Esophagus (tissue), 2 donors: Measurements from ENCODE around the gene CTDSP1. TPM values are rescaled to one million over a fixed set of nuclear protein-coding genes. Genes with fewer than 3 reads are reported as not detected.

Source experiments
- H3K27ac ChIP-seq, 2 donors: one replicate each; pipeline ENCODE4 v1.5.1; 2013; ENCODE audit warnings: low read depth in 2 of 2, mild to moderate bottlenecking in 2 of 2, inconsistent platforms in 1 of 2, low read length in 1 of 2, moderate library complexity in 1 of 2
- H3K27me3 ChIP-seq, 2 donors: one replicate each; pipeline ENCODE4 v1.6.1; 2013; ENCODE audit warnings: low read length in 2 of 2, control low read depth in 1 of 2, mild to moderate bottlenecking in 1 of 2; ENCODE audit not compliant: insufficient read depth in 2 of 2, control insufficient read depth in 1 of 2
- H3K36me3 ChIP-seq, 2 donors: one replicate each; pipeline ENCODE4 v1.6.1; 2013; ENCODE audit warnings: low read length in 1 of 2; ENCODE audit not compliant: control insufficient read depth in 2 of 2, insufficient read depth in 2 of 2
- H3K4me1 ChIP-seq, 2 donors: one replicate each; pipeline ENCODE4 v1.6.1; 2013; ENCODE audit warnings: low read length in 1 of 2; ENCODE audit not compliant: control insufficient read depth in 2 of 2, insufficient read depth in 2 of 2
- H3K4me3 ChIP-seq, 2 donors: one replicate each; pipeline ENCODE4 v1.5.1; 2013; ENCODE audit warnings: low read length in 2 of 2, mild to moderate bottlenecking in 2 of 2, low read depth in 1 of 2, moderate library complexity in 1 of 2
- H3K9me3 ChIP-seq, 2 donors: one replicate each; pipeline ENCODE4 v1.6.1; 2013; ENCODE audit warnings: mild to moderate bottlenecking in 2 of 2, low read depth in 1 of 2, low read length in 1 of 2, moderate library complexity in 1 of 2; ENCODE audit not compliant: control insufficient read depth in 2 of 2, insufficient read depth in 1 of 2
- WGBS, 2 donors: extraction: QIAGEN DNeasy Blood & Tissue Kit; methylation state at CpG; one replicate each; pipeline ENCODE4 v1.1.7; 2013; 5-methylcytosine and 5-hydroxymethylcytosine counted together
- polyA plus RNA-seq, 2 donors: library from polyadenylated mRNA; stranded (reverse); fragments of 200-250 nt; gene quantifications; one replicate each; pipeline ENCODE4 v1.2.3, GENCODE V29; 2013
- donor health status: healthy with polysubstance abuse.
- donor health status: Bipolar disorder and iron deficiency.

CTDSP1 gene
- polyA plus RNA-seq, 2 donors: 59.1 to 76.9 TPM

GRCh38 chr2:218445602-218446001 is 45.9 kb downstream of the CTDSP1 start:
- no peaks in the 10 kb centered on the region for H3K4me1 ChIP-seq
- H3K27ac ChIP-seq: no peak overlapping the region
- H3K36me3 ChIP-seq: no peaks in the 10 kb centered on the region
- no peaks in the 10 kb centered on the region for H3K9me3 ChIP-seq
- H3K4me3 ChIP-seq: no peak overlapping the region
- H3K27me3 ChIP-seq: no peaks in the 10 kb centered on the region

- H3K4me3 ChIP-seq: no peak overlapping the region
- no peaks in the 10 kb centered on the region for H3K27me3 ChIP-seq
- 95 to 98% methylated on average over 6 of the region's 6 CpGs for WGBS, 2 donors
- no peak overlapping the region for H3K27ac ChIP-seq
- H3K4me1 ChIP-seq: no peaks in the 10 kb centered on the region
- H3K9me3 ChIP-seq: no peaks in the 10 kb centered on the region
- H3K36me3 ChIP-seq: no peaks in the 10 kb centered on the region
Observed at GRCh38 chr2:218446547-218446946, 46.9 kb downstream of the CTDSP1 start.

GRCh38 chr2:218447072-218447471 is 47.4 kb downstream of the CTDSP1 start:
- 98 to 100% methylated on average over 2 of the region's 2 CpGs for WGBS, 2 donors
- Histone ChIP-seq H3K4me1 (no peaks in the 10 kb centered on the region), H3K27me3 (no peaks in the 10 kb centered on the region), H3K36me3 (no peaks in the 10 kb centered on the region), H3K9me3 (no peaks in the 10 kb centered on the region), H3K27ac (no peak overlapping the region), H3K4me3 (no peak overlapping the region)

- Histone ChIP-seq H3K9me3 (no peaks in the 10 kb centered on the region), H3K4me1 (no peaks in the 10 kb centered on the region), H3K4me3 (no peak overlapping the region), H3K27ac (no peak overlapping the region), H3K36me3 (no peaks in the 10 kb centered on the region), H3K27me3 (no peaks in the 10 kb centered on the region)
- 42 to 45% methylated on average over 3 of the region's 3 CpGs for WGBS, 2 donors
Observed at GRCh38 chr2:218448934-218449333, 49.3 kb downstream of the CTDSP1 start.

- H3K4me3 ChIP-seq: no peak overlapping the region
- 83 to 89% methylated on average over 1 of the region's 1 CpG for WGBS, 2 donors
- no peaks in the 10 kb centered on the region for H3K9me3 ChIP-seq
- peaks cover 0 to 6% of the 10 kb centered on the region in 2 donors for H3K36me3 ChIP-seq
- no peaks in the 10 kb centered on the region for H3K27me3 ChIP-seq
- H3K27ac ChIP-seq: no peak overlapping the region
- no peaks in the 10 kb centered on the region for H3K4me1 ChIP-seq
Observed at GRCh38 chr2:218452079-218452478, 52.4 kb downstream of the CTDSP1 start.

Other genes starting within 250 kb of the CTDSP1 start
- gene CXCR1, start 232.9 kb upstream of the CTDSP1 start, polyA plus RNA-seq: under 1 TPM; 0.08 to 0.11 TPM
- gene ARPC2, start 182.7 kb upstream of the CTDSP1 start, polyA plus RNA-seq: 100 to 1,000 TPM; 150 to 426 TPM
- gene GPBAR1, start 138.9 kb upstream of the CTDSP1 start, polyA plus RNA-seq: under 1 TPM; 0.29 to 0.45 TPM
- 10 to 100 TPM; 45.0 to 90.4 TPM for gene AAMP, start 129.7 kb upstream of the CTDSP1 start, polyA plus RNA-seq
- 10 to 100 TPM; 50.1 to 54.9 TPM for gene PNKD, start 129.3 kb upstream of the CTDSP1 start, polyA plus RNA-seq
- gene TMBIM1, start 107.4 kb upstream of the CTDSP1 start, polyA plus RNA-seq: 100 to 1,000 TPM; 196 to 231 TPM
- gene CATIP, start 43.0 kb upstream of the CTDSP1 start, polyA plus RNA-seq: not detected
- 1 to 10 TPM; 1.1 to 1.5 TPM for gene SLC11A1, start 17.6 kb upstream of the CTDSP1 start, polyA plus RNA-seq
- under 1 TPM; 0.02 to 0.26 TPM for gene VIL1, start 19.3 kb downstream of the CTDSP1 start, polyA plus RNA-seq
- gene USP37, start 168.5 kb downstream of the CTDSP1 start, polyA plus RNA-seq: 1 to 10 TPM; 1.8 to 2.3 TPM
- 10 to 100 TPM; 14.5 to 17.6 TPM for gene CNOT9, start 169.0 kb downstream of the CTDSP1 start, polyA plus RNA-seq
- 1 to 10 TPM; 4.3 to 5.4 TPM for gene PLCD4, start 208.0 kb downstream of the CTDSP1 start, polyA plus RNA-seq